Liver (tissue), 3 donors: ENCODE measurements around the gene CUL1.

Experiments used
- ATF3 ChIP-seq: IDR thresholded peaks from 2 replicates; pipeline ENCODE4 v1.6.1; 2016; ENCODE audit warnings: antibody characterized with exemption
- CTCF ChIP-seq: fragments of 150-350 bp; IDR thresholded peaks from 2 replicates; pipeline ENCODE4 v1.5.1; 2017; ENCODE audit warnings: improper control_type of control experiment, low read depth, low read length; ENCODE audit not compliant: missing input control
- EGR1 ChIP-seq, 2 donors: IDR thresholded peaks; 2 replicates each; pipeline ENCODE4 v1.6.1; 2016 to 2018; ENCODE audit warnings: antibody characterized with exemption in 2 of 2, low read depth in 2 of 2
- GABPA ChIP-seq, 2 donors: IDR thresholded peaks in 1 of 2; conservative IDR thresholded peaks in 1 of 2; 2 replicates each; pipeline ENCODE4 v1.6.1; 2016; ENCODE audit warnings: antibody characterized with exemption in 2 of 2, mild to moderate bottlenecking in 1 of 2, moderate library complexity in 1 of 2
- HNF4A ChIP-seq, 2 donors: conservative IDR thresholded peaks; 2 replicates each; pipeline ENCODE4 v1.6.1; 2016; ENCODE audit warnings: antibody characterized with exemption in 2 of 2, mild to moderate bottlenecking in 2 of 2
- JUND ChIP-seq, 2 donors: IDR thresholded peaks; 2 replicates each; pipeline ENCODE4 v1.6.1; 2016; ENCODE audit warnings: antibody characterized with exemption in 2 of 2
- MAX ChIP-seq: IDR thresholded peaks from 2 replicates; pipeline ENCODE4 v1.6.1; 2016; ENCODE audit warnings: antibody characterized with exemption
- RAD21 ChIP-seq, 2 donors: IDR thresholded peaks; 2 replicates each; pipeline ENCODE4 v1.6.1; 2016; ENCODE audit warnings: antibody characterized with exemption in 2 of 2, mild to moderate bottlenecking in 2 of 2
- REST ChIP-seq: IDR thresholded peaks from 2 replicates; pipeline ENCODE4 v1.6.1; 2016; ENCODE audit warnings: antibody characterized with exemption, mild to moderate bottlenecking
- RXRA ChIP-seq, 2 donors: IDR thresholded peaks; 2 replicates each; pipeline ENCODE4 v1.6.1; 2017 to 2018; ENCODE audit warnings: antibody characterized with exemption in 2 of 2, mild to moderate bottlenecking in 1 of 2
- SP1 ChIP-seq: IDR thresholded peaks from 2 replicates; pipeline ENCODE4 v1.6.1; 2018; ENCODE audit warnings: antibody characterized with exemption, mild to moderate bottlenecking
- TAF1 ChIP-seq: conservative IDR thresholded peaks from 2 replicates; pipeline ENCODE4 v1.6.1; 2016; ENCODE audit warnings: antibody characterized with exemption, mild to moderate bottlenecking
- ZBTB33 ChIP-seq: IDR thresholded peaks from 2 replicates; pipeline ENCODE4 v1.6.1; 2016; ENCODE audit warnings: antibody characterized with exemption
- donor health status: healthy.
- donor health status: healthy.

- TF ChIP-seq REST (no peak), TAF1 (no peak), CTCF (no peak), GABPA (IDR thresholded peaks at IDR 0.05 in 1 of 2, conservative IDR thresholded peaks at IDR 0.05 in 1 of 2) (no peak), MAX (no peak), EGR1 (IDR thresholded peaks at IDR 0.05; ENCODE audit: low read depth in 2 of 2) (no peak), ZBTB33 (no peak), JUND (IDR thresholded peaks at IDR 0.05) (no peak), RAD21 (IDR thresholded peaks at IDR 0.05) (no peak), RXRA (IDR thresholded peaks at IDR 0.05) (no peak), SP1 (no peak), ATF3 (no peak), HNF4A (conservative IDR thresholded peaks at IDR 0.05) (no peak)
These were observed 74.6 kb downstream of the CUL1 start for GRCh38 chr7:148773334-148773733.
